ENCODE results near the gene IP6K1. TPM values are rescaled to one million over a fixed set of nuclear protein-coding genes. Genes with fewer than 3 reads are reported as not detected.

The IP6K1 gene
- total RNA-seq, 1 donor from 2014 or later = 37.7 TPM

- Histone ChIP-seq H3K27me3 (ENCODE audit: control insufficient read depth, insufficient read depth, low read length) (no peaks in the 10 kb centered on the region), H3K36me3 (ENCODE audit: control insufficient read depth, insufficient read depth, low read length) (peaks cover 2% of the 10 kb centered on the region), H3K4me3 (ENCODE audit: low read depth, low read length) (no peak overlapping the region)
- TF ChIP-seq CTCF (IDR thresholded peaks at IDR 0.05; ENCODE audit: insufficient read depth, low read length, poor library complexity, severe bottlenecking) = no peak
- no peak for DNase-seq (ENCODE audit: low read depth)
Observed at GRCh38 chr3:49733551-49733950, 52.8 kb downstream of the IP6K1 start.

GRCh38 chr3:49732597-49732996, 53.7 kb downstream of the IP6K1 start:
- Histone ChIP-seq H3K27me3 (ENCODE audit: control insufficient read depth, insufficient read depth, low read length) (no peaks in the 10 kb centered on the region), H3K4me3 (ENCODE audit: low read depth, low read length) (no peak overlapping the region), H3K36me3 (ENCODE audit: control insufficient read depth, insufficient read depth, low read length) (peaks cover 1% of the 10 kb centered on the region)
- no peak for DNase-seq (ENCODE audit: low read depth)
- TF ChIP-seq CTCF (IDR thresholded peaks at IDR 0.05; ENCODE audit: insufficient read depth, low read length, poor library complexity, severe bottlenecking) = no peak

GRCh38 chr3:49729966-49730609, 56.3 kb downstream of the IP6K1 start:
- no peak for TF ChIP-seq CTCF (IDR thresholded peaks at IDR 0.05; ENCODE audit: insufficient read depth, low read length, poor library complexity, severe bottlenecking)
- Histone ChIP-seq H3K36me3 (ENCODE audit: control insufficient read depth, insufficient read depth, low read length) (peaks cover 1% of the 10 kb centered on the region), H3K27me3 (ENCODE audit: control insufficient read depth, insufficient read depth, low read length) (no peaks in the 10 kb centered on the region), H3K4me3 (ENCODE audit: low read depth, low read length) (no peak overlapping the region)
- no peak for DNase-seq (ENCODE audit: low read depth)

- H3K4me3 ChIP-seq (ENCODE audit: low read depth, low read length) = no peak overlapping the region
- no peak for DNase-seq (ENCODE audit: low read depth)
- peaks cover 1% of the 10 kb centered on the region for H3K36me3 ChIP-seq (ENCODE audit: control insufficient read depth, insufficient read depth, low read length)
- no peaks in the 10 kb centered on the region for H3K27me3 ChIP-seq (ENCODE audit: control insufficient read depth, insufficient read depth, low read length)
- TF ChIP-seq CTCF (IDR thresholded peaks at IDR 0.05; ENCODE audit: insufficient read depth, low read length, poor library complexity, severe bottlenecking) = no peak
Observed at GRCh38 chr3:49727924-49728361, 58.4 kb downstream of the IP6K1 start.

GRCh38 chr3:49727154-49727923, 59.0 kb downstream of the IP6K1 start:
- TF ChIP-seq CTCF (IDR thresholded peaks at IDR 0.05; ENCODE audit: insufficient read depth, low read length, poor library complexity, severe bottlenecking) = no peak
- Histone ChIP-seq H3K36me3 (ENCODE audit: control insufficient read depth, insufficient read depth, low read length) (peaks cover 2% of the 10 kb centered on the region), H3K27me3 (ENCODE audit: control insufficient read depth, insufficient read depth, low read length) (no peaks in the 10 kb centered on the region), H3K4me3 (ENCODE audit: low read depth, low read length) (no peak overlapping the region)
- DNase-seq (ENCODE audit: low read depth) = no peak
